ENCODE measurements around the gene TMC6. TPM values are rescaled to one million over a fixed set of nuclear protein-coding genes. Genes with fewer than 3 reads are reported as not detected.

TMC6 gene
- total and polyA plus RNA-seq, 2 of the 13 experiments (the other 11 are each of a cell fraction or from before 2014, with no cell fraction given): 48.4 to 99.1 TPM

DNA sequence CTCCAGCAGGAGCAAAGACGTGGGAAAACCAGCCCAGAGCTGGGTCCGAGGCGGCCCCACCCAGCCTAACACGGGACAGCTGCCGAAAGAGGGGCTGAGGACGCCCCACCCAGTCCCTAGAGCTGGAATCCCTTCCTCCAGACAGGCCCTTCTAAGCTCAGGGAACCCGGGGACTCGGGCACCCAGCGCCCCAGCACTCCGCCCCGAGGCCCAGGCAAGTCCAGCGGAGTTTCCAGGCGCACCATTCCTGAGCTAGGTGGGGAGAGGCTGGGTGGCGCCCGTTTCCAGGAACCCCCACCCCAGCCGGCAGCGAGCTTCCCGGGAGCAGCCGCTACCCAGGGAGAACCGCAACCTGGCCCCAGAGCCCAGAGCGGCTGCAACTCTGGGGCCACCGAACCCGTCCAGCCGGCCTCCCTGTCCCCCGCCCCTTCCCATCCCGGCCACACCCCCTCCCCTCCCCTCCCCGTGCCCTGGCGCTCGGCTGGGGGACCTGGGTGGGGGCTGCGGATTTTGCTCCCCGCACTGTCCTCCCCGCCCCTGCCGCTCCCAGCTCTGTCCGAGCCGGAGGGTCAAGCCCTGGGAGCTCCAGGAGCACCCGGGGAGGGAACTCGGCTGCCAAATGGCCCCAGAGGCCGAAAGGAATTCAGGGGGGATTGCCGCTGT lies 536 bp downstream of the TMC6 start (continued):
- TF ChIP-seq HIC2 (CRISPR knock-in tag; IDR thresholded peaks at IDR 0.05; ENCODE audit: low read depth) (no peak), KLF11 (CRISPR knock-in tag; IDR thresholded peaks at IDR 0.05) (0 out of 2 replicates have a peak, but pooled peaks have one; percentile 4), ZNF24 (IDR thresholded peaks at IDR 0.05) (no peak), NRL (CRISPR knock-in tag; IDR thresholded peaks at IDR 0.05; ENCODE audit: borderline replicate concordance) (no peak), FIP1L1 (IDR thresholded peaks at IDR 0.05; ENCODE audit: borderline replicate concordance, insufficient read depth, low read depth, low read length) (no peak), FOXK1 (CRISPR knock-in tag; IDR thresholded peaks at IDR 0.05; ENCODE audit: borderline replicate concordance, low read depth) (0 out of 2 replicates have a peak, but pooled peaks have one; percentile 16), ZSCAN29 (CRISPR knock-in tag; conservative IDR thresholded peaks at IDR 0.05) (no peak), NPAS2 (CRISPR knock-in tag; IDR thresholded peaks at IDR 0.05; ENCODE audit: borderline replicate concordance) (no peak), ZNF12 (CRISPR knock-in tag; IDR thresholded peaks at IDR 0.05) (no peak), BCL6 (CRISPR knock-in tag; IDR thresholded peaks at IDR 0.05) (peak; percentile 6; the same call in 1 of the 2 replicates), FOXJ3 (CRISPR knock-in tag; IDR thresholded peaks at IDR 0.05; ENCODE audit: borderline replicate concordance) (no peak), BCL3 (CRISPR knock-in tag; IDR thresholded peaks at IDR 0.05) (peak; percentile 55), ELF4 (CRISPR knock-in tag; IDR thresholded peaks at IDR 0.05; ENCODE audit: borderline replicate concordance) (no peak), POLR2A (IDR thresholded peaks at IDR 0.05; ENCODE audit: insufficient read depth in 1 of 2, low read depth in 2 of 2, low read length in 2 of 2) (peak in 1 of 2 experiments; percentile 68; a peak in 2 of 4 replicates), HMGXB4 (CRISPR knock-in tag; IDR thresholded peaks at IDR 0.05; ENCODE audit: borderline replicate concordance in 1 of 2, low read depth in 1 of 2) (peak in 1 of 2 experiments; percentile 56; a peak in 2 of 4 replicates), KAT8 (CRISPR knock-in tag; IDR thresholded peaks at IDR 0.05) (peak; percentile 2; the same call in 1 of the 2 replicates)
- TF ChIP-seq, protein P1, sequence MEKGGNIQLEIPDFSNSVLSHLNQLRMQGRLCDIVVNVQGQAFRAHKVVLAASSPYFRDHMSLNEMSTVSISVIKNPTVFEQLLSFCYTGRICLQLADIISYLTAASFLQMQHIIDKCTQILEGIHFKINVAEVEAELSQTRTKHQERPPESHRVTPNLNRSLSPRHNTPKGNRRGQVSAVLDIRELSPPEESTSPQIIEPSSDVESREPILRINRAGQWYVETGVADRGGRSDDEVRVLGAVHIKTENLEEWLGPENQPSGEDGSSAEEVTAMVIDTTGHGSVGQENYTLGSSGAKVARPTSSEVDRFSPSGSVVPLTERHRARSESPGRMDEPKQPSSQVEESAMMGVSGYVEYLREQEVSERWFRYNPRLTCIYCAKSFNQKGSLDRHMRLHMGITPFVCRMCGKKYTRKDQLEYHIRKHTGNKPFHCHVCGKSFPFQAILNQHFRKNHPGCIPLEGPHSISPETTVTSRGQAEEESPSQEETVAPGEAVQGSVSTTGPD (CRISPR knock-in tag; IDR thresholded peaks at IDR 0.05): peak; percentile 46; the same call in 1 of the 2 replicates

Measured in HepG2 (cell line).